HG02571 (cell line): ENCODE measurements around the gene HERPUD1.
"Not testable (repeated sequence)": the region's sequence is repeated elsewhere in the genome, so short reads cannot be mapped to it uniquely, and the experiment has no call there.

ENCODE experiments used
- ATAC-seq: cut with Tn5 transposase; IDR thresholded peaks from one replicate; pipeline ENCODE4 v1.9.1; 2021; ENCODE audit warnings: mild to moderate bottlenecking, moderate library complexity; ENCODE audit not compliant: unreplicated experiment

Gene HERPUD1

DNA sequence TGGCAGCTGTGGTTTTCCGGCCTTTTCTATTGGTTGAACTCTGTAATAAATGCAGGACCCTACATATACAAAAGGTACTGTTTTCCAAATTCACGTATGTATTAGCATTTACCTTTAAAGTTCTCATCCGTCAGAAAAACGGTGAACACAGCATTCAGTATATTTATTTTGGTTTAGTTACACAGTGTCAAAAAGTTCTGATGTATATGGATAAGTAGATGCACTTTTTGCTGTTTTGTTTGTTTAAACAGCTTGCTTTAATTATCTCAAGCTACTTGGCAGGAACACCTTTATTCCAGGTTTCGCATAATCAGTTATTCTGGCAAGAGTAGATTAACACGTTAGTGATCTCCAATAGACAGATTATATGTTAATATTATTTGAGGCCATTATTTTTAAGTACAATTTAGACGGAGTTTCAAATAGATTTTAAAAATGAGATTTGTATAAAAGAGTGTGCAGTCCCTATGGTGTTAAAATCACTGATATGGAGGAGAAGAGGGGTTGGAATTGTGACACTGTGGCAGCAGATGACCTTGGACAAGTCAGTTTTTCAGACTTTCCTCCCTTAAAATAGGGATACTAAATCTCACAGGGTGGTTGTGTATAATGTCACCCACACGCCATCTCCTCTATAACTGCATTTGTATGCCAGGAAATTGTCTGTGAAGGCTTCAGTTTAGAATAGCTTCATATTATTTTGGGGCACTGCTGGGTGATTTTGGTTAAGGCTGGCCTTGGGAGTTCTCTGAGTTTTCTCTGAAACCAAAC is 2.1 kb downstream of the HERPUD1 start:
- no peak for ATAC-seq

DNA sequence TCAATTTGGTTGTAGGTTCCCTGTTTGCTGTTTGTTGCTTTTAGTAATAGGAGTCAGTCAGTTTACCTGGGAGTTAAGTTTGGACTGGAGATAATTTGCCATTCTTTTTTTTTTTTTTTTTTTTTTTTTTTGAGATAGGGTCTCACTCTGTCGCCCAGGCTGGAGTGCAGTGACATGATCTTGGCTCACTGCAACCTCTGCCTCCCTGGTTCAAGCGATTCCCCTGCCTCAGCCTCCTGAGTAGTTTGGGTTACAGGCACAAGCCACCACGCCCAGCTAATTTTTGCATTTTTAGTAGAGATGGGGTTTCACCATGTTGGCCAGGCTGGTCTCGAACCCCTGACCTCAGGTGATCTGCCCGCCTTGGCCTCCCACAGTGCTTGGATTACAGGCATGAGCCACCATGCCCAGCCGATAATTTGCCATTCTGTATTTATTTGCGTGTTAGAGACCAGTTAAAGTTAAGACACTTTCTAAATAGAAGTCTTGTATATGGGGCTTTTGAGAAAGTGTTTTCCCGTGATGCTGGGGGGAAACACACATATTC is 2.7 kb downstream of the HERPUD1 start:
- not testable (repeated sequence) for ATAC-seq

DNA sequence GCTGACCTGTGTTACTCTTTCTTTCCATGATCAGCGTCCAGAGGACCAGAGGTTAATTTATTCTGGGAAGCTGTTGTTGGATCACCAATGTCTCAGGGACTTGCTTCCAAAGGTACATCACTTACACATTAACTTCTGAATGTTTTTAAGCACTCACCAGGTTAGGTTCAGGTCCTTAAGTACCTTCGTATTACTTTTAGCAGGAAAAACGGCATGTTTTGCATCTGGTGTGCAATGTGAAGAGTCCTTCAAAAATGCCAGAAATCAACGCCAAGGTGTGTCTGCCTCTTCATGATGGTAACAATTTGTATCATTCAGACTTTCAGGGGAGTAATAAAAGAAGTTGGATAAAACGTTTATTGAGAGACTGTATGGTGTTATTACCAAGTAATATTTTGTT is 3.3 kb downstream of the HERPUD1 start:
- no peak for ATAC-seq

DNA sequence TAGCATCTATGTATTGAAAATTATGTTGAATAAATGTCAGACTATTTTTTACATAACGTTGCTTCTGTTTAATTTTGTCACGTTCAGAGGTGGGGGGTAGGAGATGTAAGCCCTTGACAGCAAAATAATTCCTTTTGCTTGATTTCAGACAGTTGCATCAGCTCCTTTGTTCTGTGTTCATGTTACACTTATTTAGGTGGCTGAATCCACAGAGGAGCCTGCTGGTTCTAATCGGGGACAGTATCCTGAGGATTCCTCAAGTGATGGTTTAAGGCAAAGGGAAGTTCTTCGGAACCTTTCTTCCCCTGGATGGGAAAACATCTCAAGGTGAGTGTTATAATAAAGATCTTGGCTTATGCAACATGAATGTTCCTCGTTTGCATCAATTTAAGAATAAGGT is 4.5 kb downstream of the HERPUD1 start:
- ATAC-seq: no peak

DNA sequence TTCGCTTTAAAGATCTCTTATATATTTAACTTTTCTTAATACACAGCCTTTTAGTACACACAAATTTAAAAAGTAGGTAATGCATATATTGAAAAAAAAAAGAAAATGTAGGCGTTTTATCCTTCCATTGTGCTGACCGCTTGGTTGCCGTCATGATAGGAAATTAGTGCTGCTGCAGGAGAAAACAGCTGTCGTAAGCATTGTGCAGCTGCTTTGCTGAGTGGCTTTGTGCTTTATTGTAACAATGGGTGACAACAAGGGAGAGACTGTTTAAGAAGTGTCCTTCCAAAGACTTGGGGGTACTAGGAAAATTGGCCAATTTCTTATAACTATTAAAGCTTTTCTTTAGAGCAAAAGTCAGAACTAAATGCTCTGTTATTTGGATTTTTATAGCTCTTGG is 5.0 kb downstream of the HERPUD1 start:
- ATAC-seq: no peak

DNA sequence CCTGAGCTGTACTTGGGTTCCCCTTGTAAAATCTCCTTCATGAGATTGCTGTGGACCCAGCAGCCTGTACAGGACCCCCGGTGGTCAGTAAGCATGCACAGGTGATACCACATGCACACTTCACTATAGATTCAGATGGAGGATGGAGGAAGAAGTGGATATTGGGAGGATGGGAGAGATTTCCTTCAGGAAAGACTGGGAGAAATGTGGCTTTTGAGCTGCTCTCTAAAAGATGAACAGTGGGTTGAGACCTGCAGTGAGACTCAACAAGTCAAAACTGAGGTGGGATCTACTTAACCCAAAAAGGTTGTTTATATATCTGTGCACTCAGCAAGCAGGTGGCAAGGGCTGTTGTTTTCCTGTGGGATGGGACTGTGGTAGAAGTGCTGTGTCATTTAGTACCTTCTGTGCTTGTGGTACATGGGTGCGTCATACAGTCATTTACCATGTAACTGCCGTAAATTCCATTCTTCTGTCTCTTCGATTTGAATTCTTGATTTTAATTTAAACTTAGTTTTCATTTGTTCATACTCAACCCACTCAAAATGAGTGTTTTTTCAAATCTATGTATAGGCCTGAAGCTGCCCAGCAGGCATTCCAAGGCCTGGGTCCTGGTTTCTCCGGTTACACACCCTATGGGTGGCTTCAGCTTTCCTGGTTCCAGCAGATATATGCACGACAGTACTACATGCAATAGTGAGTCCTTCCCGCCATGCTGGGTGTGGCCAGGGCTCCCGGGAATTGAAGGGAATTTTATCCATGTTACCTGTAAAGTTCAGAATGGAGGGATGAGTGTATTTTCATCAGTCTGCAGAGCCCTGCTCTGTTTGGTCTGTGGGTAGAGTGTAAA is 6.9 kb downstream of the HERPUD1 start:
- no peak for ATAC-seq

DNA sequence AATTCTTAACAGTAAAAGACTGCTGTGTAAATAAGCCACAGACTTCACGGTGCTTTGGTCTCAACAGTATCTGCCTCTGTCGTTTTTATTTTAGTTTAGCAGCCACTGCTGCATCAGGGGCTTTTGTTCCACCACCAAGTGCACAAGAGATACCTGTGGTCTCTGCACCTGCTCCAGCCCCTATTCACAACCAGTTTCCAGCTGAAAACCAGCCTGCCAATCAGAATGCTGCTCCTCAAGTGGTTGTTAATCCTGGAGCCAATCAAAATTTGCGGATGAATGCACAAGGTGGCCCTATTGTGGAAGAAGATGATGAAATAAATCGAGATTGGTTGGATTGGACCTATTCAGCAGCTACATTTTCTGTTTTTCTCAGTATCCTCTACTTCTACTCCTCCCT is 7.9 kb downstream of the HERPUD1 start:
- ATAC-seq: no peak

DNA sequence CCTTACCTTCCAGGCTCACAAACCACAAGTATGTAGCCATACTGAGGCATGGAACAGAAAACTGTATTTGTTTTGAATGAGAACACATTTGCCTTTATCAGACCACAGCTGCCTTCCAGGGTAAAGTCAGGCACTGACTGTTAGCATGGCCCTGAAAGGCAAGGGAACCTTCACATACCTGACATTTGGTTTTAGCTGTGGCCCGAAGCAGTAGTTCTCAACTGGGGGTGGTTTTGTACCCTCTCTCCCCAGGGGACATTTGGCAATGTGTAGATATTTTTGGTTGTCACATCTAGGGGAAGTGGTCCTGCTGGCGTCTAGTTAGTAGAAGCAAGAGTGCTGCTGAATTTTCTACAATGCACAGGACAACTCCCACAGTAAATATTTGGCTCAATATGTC is 9.2 kb downstream of the HERPUD1 start:
- ATAC-seq: no peak

DNA sequence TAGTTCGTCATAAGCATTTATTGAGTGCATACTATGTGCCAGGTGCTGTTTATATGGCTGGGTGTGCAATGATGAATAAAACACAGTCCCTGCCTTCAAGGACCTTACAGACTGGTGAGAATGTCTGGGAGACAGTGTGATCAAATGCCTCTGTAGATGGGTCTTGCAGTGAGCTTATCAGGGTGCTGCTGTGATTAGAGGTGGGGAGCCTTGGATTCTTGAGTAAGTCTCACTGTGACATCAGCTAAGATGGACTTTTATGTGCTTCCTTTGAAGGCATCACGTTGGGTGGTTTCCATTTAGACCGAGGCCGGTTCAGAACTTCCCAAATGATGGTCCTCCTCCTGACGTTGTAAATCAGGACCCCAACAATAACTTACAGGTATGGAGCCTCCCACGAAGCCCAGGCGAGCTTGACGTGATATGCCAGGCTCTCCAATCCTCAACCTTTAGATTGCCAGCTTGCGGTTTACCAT is 10.0 kb downstream of the HERPUD1 start:
- no peak for ATAC-seq

DNA sequence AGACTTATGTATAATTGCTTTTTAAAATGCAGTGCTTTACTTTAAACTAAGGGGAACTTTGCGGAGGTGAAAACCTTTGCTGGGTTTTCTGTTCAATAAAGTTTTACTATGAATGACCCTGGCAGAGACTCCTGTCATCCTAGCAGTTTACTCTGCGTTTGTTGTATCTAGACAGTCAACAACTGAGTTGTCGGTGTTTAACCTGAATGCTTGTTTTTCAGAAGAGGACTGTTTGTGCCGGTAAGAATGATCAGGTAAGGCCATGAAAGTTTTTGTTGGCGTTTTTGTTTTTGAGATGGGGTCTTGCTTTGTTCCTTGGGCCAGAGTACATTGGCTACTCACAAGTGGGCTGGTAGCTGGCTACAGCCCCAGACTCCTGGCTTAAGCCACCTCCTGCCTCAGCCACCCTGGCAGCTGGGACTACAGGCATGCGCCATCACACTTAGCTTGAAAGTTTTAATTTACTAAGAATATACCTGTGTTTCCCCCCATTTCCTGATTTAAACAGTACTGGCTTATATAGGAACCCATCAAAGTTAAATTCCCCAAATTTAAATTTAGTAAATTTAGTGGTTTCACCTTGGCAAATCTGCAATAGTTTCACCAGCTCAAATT is 11.9 kb downstream of the HERPUD1 start:
- no peak for ATAC-seq

DNA sequence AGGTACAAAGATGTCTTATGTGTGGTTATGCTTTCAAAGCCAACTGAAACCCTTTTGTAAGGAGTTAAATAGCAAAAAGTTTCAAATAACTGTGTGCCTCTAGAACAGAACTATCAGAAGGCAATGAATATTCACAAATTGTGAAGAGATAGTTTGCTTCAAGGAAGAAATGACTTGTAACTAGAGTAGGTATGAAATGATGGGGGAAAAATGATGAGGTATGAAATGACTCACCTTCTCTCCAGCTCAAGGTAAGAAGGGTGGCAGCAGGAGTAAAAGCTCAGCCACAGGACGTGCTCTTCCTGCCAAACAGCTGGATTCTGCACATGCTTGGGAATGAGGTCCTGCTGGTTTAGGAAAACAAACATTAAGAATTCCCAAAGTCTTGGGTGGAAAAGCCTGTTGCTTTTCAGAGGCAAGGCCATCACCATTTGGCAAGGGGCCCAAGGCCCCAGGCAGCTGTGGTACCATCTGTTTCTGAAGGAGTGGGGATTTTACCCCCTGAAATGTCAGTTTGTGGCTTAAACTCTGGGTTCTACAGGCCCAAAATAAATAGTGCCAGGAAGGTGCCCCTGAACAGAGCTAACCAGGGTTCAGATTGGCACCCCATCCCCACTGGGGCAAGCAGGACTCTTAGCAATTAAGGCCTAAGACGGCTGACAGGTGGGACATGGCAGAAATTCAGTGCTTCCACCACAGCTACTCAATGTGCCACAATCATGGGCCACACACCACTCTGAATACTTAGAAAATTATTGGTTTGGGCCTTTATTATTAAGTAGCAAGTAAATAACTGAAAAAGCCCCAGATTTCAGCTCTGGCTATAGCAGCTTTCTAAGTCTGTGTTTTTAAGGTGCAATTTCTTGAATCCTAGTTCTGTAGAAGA is 13.3 kb downstream of the HERPUD1 start:
- no peak for ATAC-seq

DNA sequence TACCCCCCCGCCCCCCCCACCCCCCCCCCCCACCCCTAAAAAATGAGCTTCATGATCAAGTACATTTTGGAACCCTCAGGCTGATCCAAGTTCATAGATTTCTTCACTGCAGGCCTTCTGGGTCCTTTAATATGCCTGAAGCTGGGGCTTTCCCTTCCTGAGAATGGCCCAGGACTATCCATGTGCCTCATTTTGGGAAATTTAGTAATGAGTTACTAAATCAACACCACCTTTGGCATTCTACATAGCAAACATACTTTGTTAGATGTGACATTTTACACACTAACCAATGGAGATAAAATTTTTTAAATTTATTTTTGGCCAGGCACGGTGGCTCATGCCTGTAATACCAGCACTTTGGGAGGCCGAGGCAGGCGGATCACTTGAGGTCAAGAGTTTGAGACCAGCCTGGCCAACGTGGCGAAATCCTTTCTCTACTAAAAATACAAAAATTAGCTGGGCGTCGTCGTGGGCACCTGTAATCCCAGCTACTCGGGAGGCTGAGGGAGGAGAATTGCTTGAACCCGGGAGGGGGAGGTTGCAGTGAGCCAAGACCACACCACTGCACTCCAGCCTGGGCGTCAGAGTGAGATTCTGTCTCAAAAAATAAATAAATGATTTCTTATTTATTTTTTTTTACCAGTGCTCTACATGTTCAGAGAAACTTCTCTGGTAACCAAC is 14.0 kb downstream of the HERPUD1 start:
- ATAC-seq: no peak

DNA sequence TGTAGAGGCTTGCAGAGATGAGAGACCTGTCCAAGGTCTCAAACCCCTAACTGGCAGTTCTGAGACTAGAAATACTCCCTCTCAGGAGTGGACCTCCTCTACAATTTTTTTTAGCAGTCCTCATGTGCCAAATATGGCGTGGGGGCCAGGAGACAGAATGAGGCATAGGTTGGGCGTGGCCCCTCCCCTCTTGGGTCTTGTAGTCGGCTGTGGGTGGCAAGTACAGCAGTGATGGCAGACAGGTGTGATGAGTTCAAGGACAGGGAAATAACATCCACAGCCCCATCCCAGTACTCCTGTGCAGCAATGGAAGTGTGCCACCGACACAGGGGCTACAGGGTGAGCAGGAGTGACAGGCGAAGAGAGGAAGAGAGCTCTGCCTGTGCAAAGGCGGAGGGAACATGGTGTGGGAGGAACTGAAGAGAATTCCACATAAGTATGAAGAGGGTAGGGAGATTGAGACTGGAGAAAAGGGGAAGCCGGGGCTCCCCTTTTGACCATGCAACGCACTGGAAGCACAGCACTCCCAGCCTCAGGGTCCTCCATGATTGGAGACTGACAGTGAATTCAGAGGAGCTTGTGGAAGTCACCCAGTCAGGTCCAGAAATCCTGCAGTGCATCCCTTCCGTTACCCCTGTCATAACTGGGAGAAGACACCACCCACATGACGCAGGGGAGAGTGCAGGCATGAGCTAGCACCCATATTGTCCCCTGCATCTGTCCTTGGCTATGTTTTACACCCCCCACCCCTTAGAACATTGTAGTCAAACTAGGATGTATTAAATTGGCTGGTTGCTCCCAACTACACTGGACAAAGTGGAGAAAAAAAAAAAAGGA is 15.0 kb downstream of the HERPUD1 start:
- no peak for ATAC-seq

DNA sequence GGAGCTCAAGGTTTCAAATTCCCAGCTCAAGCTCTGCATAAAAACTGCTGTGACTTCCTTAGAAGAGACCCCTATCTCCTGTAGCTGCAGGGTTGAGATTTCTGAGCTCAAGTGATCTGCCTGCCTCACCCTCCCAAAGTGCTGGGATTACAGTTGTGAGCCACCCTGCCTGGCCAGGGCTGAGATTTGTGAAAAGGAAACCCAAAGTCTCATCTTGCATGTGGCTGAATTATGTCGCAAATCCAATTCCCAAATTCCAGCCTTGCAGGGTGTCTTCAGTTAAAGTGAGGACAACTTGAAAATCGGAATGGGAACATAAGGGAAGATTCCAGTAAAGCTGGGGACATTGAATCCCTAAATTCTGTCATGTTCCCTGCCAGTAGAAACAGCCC is 15.7 kb downstream of the HERPUD1 start:
- no peak for ATAC-seq

DNA sequence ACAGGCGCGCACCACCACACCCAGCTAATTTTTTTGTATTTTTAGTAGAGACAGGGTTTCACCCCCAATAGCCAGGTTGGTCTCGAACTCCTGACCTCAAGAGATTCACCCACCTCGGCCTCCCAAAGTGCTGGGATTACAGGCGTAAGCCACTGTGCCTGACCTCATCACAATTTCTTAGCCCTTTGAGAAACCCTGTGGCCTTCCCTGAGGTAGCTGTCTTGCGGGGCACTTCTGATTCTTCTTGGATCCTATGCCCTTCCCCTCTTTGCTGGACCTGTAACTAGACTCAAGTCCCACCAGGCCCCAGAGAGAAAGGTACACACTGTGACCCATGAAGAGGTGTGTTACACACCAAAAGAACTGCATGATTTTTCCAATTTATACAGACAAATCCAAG is 16.3 kb downstream of the HERPUD1 start:
- ATAC-seq: no peak

DNA sequence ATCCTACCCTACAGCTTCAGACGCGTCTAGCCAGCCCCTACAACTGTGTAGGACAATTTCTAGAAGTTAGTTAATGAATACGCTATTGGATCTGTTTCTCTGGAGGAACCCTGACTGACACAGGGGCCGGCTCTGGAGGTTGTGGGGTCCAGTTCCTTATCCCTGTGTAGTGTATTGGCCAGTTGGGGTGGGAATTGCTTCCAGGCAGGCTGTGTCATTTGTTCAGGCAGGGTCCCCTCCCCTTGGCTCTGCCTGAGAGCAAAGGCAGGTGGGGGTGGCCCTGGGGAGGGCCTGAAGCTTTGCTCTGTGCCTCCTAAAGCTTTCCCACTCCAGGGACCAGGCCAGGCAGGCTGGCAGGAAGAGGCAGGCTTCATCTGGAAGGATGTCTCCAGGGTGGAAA is 18.1 kb downstream of the HERPUD1 start:
- ATAC-seq: no peak

DNA sequence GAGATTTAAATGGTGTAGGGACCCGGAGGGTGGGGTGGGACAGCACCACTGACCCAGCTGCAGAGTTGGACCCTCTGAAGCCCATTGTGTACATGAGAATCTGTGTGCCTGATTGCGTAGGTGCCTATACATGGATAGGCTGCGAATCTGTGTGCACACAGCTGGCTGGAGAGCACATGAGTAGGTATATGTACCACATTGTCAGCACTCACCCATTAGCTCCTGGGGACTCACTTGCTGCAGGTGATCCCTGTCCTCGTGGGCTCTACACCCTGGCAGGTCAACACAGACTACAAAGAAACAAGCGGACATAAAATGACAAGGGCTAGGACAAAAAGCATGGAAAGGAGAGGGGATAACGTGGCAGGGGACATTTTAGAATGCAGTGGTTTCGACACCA is 18.5 kb downstream of the HERPUD1 start:
- no peak for ATAC-seq

DNA sequence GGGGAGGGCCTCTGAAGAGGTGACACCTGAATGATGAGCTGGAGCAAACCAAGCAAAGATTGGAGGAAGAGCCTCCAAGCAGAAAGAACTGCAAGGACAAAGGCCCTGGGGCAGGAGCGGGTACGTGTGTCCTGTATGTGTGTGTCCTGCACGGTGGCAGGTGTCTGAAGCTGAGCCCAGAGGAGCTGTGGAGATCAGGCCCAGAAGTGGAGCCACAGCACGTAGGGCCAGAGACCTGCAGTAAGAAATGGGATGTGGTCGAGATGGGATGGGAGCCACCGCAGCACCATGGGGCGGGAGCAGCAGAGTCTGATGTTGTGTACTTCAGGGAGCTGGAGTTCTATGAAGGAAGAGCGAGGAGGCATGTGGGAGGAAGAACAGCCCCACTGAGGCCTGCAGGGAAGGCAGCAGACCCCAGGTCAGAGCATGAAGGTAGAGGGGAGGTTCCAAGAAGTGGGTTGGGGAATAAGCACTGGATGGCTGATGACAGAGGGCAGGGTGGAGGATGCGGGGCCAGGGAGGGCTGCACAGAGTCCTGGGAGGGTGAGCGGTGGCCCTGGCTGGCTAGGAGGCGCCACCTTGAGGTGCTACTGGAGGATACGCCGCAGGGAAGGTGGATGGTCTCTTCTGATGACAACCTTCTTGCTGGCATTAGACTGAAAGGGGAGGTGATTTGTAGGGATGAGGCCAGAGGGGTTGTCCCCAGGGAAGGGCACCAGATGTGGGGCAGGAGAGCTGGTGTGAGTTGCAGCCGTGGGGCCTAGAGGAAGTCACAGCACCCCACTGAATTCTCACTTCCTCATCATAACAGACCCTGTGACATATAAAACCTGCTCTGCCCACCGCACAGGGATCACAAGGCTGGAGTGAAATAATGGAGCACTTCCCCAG is 19.2 kb downstream of the HERPUD1 start:
- peak; percentile 43 for ATAC-seq
